Calu3 (cell line): ENCODE results near the gene PPM1G. TPM values are rescaled to one million over a fixed set of nuclear protein-coding genes. Genes with fewer than 3 reads are reported as not detected.
A peak's percentile ranks its signal among the peaks of the same experiment; 100 is the strongest.

Source experiments
- BruUV-seq: library from RNA; stranded (reverse); fragments of 400-500 nt; replicated peaks from 2 replicates; lab custom pipeline; 2021; lab: Mats Ljungman, UMichigan
- CTCF ChIA-PET: fragments of 300-600 bp; sonication (Branson Sonifier 250); formaldehyde crosslinking; loops from one replicate; lab custom pipeline; 2022; ENCODE audit warnings: antibody characterized with exemption; lab: Charles Lee
- DNase-seq: peaks from one replicate; pipeline ENCODE4 v3.0.0; 2022
- H3K27ac Mint-ChIP-seq: one replicate; pipeline ENCODE4 v1.8.0; 2022; ENCODE audit warnings: mixed read lengths; ENCODE audit not compliant: unreplicated experiment
- H3K27me3 Mint-ChIP-seq: one replicate; pipeline ENCODE4 v1.8.0; 2022; ENCODE audit warnings: mixed read lengths; ENCODE audit not compliant: unreplicated experiment
- H3K36me3 Mint-ChIP-seq: one replicate; pipeline ENCODE4 v1.8.0; 2022; ENCODE audit warnings: mild to moderate bottlenecking, moderate library complexity, mixed read lengths; ENCODE audit not compliant: insufficient read depth, unreplicated experiment
- H3K4me1 Mint-ChIP-seq: one replicate; pipeline ENCODE4 v1.8.0; 2022; ENCODE audit warnings: mild to moderate bottlenecking, low read depth, mixed read lengths; ENCODE audit not compliant: unreplicated experiment
- H3K4me3 Mint-ChIP-seq: one replicate; pipeline ENCODE4 v1.8.0; 2022; ENCODE audit warnings: mild to moderate bottlenecking, low read depth, moderate library complexity, mixed read lengths; ENCODE audit not compliant: unreplicated experiment
- H3K9me3 Mint-ChIP-seq: one replicate; pipeline ENCODE4 v1.8.0; 2022; ENCODE audit warnings: low read depth, mixed read lengths; ENCODE audit not compliant: unreplicated experiment
- CTCF ChIP-seq: fragments of 200-600 bp; IDR thresholded peaks from one replicate; pipeline ENCODE4 v1.8.0; 2022; ENCODE audit warnings: antibody characterized with exemption; ENCODE audit not compliant: unreplicated experiment
- intact Hi-C: fragments of 100-400 bp; cut with micrococcal nuclease; formaldehyde crosslinking; loops from one replicate; pipeline ENCODE4 v1.10.0; 2022; ENCODE audit not compliant: unreplicated experiment
- total RNA-seq: library from RNA; stranded (reverse); gene quantifications from 2 replicates; pipeline ENCODE4 v1.2.3, GENCODE V29; 2022

Gene PPM1G
- total RNA-seq, 1 experiment from 2014 or later: 118 TPM

GRCh38 chr2:27381577-27382181 is 27.7 kb downstream of the PPM1G start:
- CTCF ChIA-PET: interaction anchor here (0.5 kb wide), 1 partner anchor 1039 kb away, joined by 4 read pairs; no protein-coding TSS in a partner anchor
- peaks cover 68% of the 10 kb centered on the region for H3K36me3 Mint-ChIP-seq
- no peaks in the 10 kb centered on the region for H3K9me3 Mint-ChIP-seq
- BruUV-seq: TSS peak; percentile 79
- peak overlapping the region; percentile 93 for H3K27ac Mint-ChIP-seq
- DNase-seq: no peak
- no peaks in the 10 kb centered on the region for H3K27me3 Mint-ChIP-seq
- peak overlapping the region; percentile 72 for H3K4me3 Mint-ChIP-seq
- intact Hi-C loops: no loop called here
- peaks cover 15% of the 10 kb centered on the region for H3K4me1 Mint-ChIP-seq
- TF ChIP-seq CTCF: no peak

GRCh38 chr2:27380626-27381545 is 28.5 kb downstream of the PPM1G start, which contains the start of gene ZNF513:
Gene ZNF513, minus strand, starts transcription at chr2:27380734. Its CDS starts 208 bp downstream, at chr2:27380526.
- BruUV-seq: no TSS peak
- Mint-ChIP-seq H3K4me3 (peak within 1 kb of the TSS; percentile 72), H3K27me3 (no peaks in the 10 kb centered on the region), H3K27ac (peak within 1 kb of the TSS; percentile 93), H3K9me3 (no peaks in the 10 kb centered on the region), H3K4me1 (peaks cover 15% of the 10 kb centered on the region), H3K36me3 (peaks cover 70% of the 10 kb centered on the region)
- peak; percentile 90 for DNase-seq
- intact Hi-C loops: no loop called here
- CTCF ChIA-PET: interaction anchor here (0.5 kb wide), 1 partner anchor 1039 kb away, joined by 4 read pairs; no protein-coding TSS in a partner anchor
- TF ChIP-seq CTCF: no peak

GRCh38 chr2:27379836-27380625 is 29.4 kb downstream of the PPM1G start:
- Mint-ChIP-seq H3K9me3 (no peaks in the 10 kb centered on the region), H3K4me1 (peaks cover 15% of the 10 kb centered on the region), H3K27me3 (no peaks in the 10 kb centered on the region), H3K4me3 (peak overlapping the region; percentile 72), H3K36me3 (peaks cover 69% of the 10 kb centered on the region), H3K27ac (peak overlapping the region; percentile 93)
- DNase-seq: no peak
- CTCF ChIA-PET: interaction anchor here (1.2 kb wide), 1 partner anchor 10 kb away, joined by 4 read pairs; no protein-coding TSS in a partner anchor
- no peak for TF ChIP-seq CTCF
- intact Hi-C loops: no loop called here
- TSS peak; percentile 43 for BruUV-seq

- no peak for TF ChIP-seq CTCF
- Mint-ChIP-seq H3K36me3 (peaks cover 72% of the 10 kb centered on the region), H3K9me3 (no peaks in the 10 kb centered on the region), H3K4me3 (peak overlapping the region; percentile 72), H3K27ac (peak overlapping the region; percentile 93), H3K27me3 (no peaks in the 10 kb centered on the region), H3K4me1 (peaks cover 15% of the 10 kb centered on the region)
- CTCF ChIA-PET: interaction anchor here (0.5 to 1.2 kb wide), 2 partner anchors 10 to 33 kb away, joined by 3 to 4 read pairs; no protein-coding TSS in a partner anchor
- BruUV-seq: no TSS peak
- intact Hi-C loops: no loop called here
- no peak for DNase-seq
These were observed 30.0 kb downstream of the PPM1G start for GRCh38 chr2:27379383-27379835.
